RPMI7951 (cell line): Measurements from ENCODE around the gene CHPF2. TPM values are rescaled to one million over a fixed set of nuclear protein-coding genes. Genes with fewer than 3 reads are reported as not detected.

Source experiments
- DNase-seq: peaks from one replicate; pipeline ENCODE4 v3.0.0-alpha.2; 2012; ENCODE audit warnings: low read depth
- total RNA-seq: library from RNA; depleted of rRNA; stranded (reverse); fragments of >200 nt; shearing (Covaris generic); gene quantifications from 2 replicates; pipeline ENCODE4 v1.2.3, GENCODE V29; 2014; rRNA removed

CHPF2 gene
- total RNA-seq = 28.0 and 32.0 TPM in 2 replicates

GRCh38 chr7:151232091-151232916 is at the start of gene CHPF2:
Gene CHPF2, plus strand, starts transcription at chr7:151232483. Its CDS starts 1,529 bp downstream, at chr7:151234012.
- DNase-seq = peak; percentile 86

GRCh38 chr7:151185762-151186639 is 46.3 kb upstream of the CHPF2 start:
- DNase-seq = no peak

- DNase-seq = no peak
Observed at GRCh38 chr7:151186640-151187408, 45.5 kb upstream of the CHPF2 start, which contains the start of gene ASB10. Gene ASB10, minus strand, starts transcription at chr7:151187250. Its CDS starts 120 bp downstream, at chr7:151187130.

- no peak for DNase-seq
Observed at GRCh38 chr7:151187409-151188251, 44.7 kb upstream of the CHPF2 start.

- no peak for DNase-seq
Observed at GRCh38 chr7:151188252-151188542, 44.1 kb upstream of the CHPF2 start.

GRCh38 chr7:151189038-151189437 is 43.2 kb upstream of the CHPF2 start:
- DNase-seq = no peak

- no peak for DNase-seq
Observed at GRCh38 chr7:151191544-151191943, 40.7 kb upstream of the CHPF2 start.

GRCh38 chr7:151192002-151192539 is 40.2 kb upstream of the CHPF2 start:
- DNase-seq = no peak

- no peak for DNase-seq
Observed at GRCh38 chr7:151193203-151193978, 38.9 kb upstream of the CHPF2 start.

GRCh38 chr7:151194188-151194587 is 38.1 kb upstream of the CHPF2 start:
- DNase-seq = no peak

- DNase-seq = no peak
Observed at GRCh38 chr7:151195616-151196450, 36.5 kb upstream of the CHPF2 start.

- no peak for DNase-seq
Observed at GRCh38 chr7:151197932-151198331, 34.4 kb upstream of the CHPF2 start.

- DNase-seq = no peak
Observed at GRCh38 chr7:151198945-151199848, 33.1 kb upstream of the CHPF2 start.

GRCh38 chr7:151201344-151201743 is 30.9 kb upstream of the CHPF2 start:
- DNase-seq = no peak

- no peak for DNase-seq
Observed at GRCh38 chr7:151201751-151202150, 30.5 kb upstream of the CHPF2 start.

- no peak for DNase-seq
Observed at GRCh38 chr7:151202836-151203235, 29.4 kb upstream of the CHPF2 start.

- DNase-seq = no peak
Observed at GRCh38 chr7:151204383-151205032, 27.8 kb upstream of the CHPF2 start.
